AG08395 (cell line): ENCODE measurements around the gene ERCC1.

Source experiments
- DNase-seq: peaks from one replicate; pipeline ENCODE4 v3.0.0; 2012; ENCODE audit warnings: mixed read lengths, low spot score

The ERCC1 gene

DNA sequence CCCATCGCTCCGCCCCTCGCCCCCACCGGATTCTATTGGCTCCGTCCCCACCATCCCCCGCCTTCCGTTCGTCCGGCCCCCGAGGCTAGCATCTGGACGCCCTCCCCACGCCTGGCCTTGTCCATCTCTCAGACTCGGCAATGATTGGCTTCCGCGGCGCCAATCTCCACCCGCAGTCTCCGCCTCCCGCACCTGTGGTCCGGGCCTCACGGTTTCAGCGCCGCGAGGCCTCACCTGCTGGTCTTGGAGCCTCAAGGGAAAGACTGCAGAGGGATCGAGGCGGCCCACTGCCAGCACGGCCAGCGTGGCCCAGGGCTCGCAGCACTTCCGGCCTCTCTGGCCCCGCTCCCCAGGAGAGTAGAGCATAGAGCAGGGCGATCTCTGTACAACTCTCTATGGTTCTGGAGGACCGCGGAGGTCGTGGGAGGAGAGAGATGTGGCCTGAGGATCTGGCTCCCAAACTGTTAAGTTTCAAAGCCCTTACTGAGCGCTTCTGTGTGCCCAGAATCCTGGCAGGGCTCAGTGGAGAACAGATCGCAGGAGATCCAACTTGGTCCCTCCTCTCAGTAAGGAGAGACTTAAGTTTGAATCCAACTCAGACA, at the start of gene ERCC1:
Gene ERCC1 (minus strand): TSS at position 329 of the 602 bp plus-strand sequence. CDS start 543 bp downstream, outside the sequence.
- DNase-seq = peak; percentile 96

DNA sequence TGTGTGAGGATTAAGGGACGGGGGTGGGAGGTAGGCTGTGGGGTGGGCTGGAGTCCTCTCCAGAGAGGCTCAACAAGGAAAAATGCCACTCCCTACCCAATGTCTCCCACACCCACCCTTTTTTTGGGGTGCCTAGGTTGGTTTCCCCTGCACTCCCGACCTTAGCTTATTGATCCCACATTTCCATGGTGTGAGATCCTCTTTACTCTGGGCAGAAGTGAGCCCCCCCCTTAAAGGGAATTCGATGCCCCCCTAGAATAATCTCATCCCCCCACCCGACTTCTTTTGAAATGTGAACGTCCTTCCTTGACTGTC, 49.6 kb upstream of the ERCC1 start:
- DNase-seq = no peak

DNA sequence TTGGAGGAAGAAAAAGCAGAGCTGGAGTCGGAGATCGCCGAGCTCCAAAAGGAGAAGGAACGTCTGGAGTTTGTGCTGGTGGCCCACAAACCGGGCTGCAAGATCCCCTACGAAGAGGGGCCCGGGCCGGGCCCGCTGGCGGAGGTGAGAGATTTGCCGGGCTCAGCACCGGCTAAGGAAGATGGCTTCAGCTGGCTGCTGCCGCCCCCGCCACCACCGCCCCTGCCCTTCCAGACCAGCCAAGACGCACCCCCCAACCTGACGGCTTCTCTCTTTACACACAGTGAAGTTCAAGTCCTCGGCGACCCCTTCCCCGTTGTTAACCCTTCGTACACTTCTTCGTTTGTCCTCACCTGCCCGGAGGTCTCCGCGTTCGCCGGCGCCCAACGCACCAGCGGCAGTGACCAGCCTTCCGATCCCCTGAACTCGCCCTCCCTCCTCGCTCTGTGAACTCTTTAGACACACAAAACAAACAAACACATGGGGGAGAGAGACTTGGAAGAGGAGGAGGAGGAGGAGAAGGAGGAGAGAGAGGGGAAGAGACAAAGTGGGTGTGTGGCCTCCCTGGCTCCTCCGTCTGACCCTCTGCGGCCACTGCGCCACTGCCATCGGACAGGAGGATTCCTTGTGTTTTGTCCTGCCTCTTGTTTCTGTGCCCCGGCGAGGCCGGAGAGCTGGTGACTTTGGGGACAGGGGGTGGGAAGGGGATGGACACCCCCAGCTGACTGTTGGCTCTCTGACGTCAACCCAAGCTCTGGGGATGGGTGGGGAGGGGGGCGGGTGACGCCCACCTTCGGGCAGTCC, 49.0 kb upstream of the ERCC1 start:
- no peak for DNase-seq

DNA sequence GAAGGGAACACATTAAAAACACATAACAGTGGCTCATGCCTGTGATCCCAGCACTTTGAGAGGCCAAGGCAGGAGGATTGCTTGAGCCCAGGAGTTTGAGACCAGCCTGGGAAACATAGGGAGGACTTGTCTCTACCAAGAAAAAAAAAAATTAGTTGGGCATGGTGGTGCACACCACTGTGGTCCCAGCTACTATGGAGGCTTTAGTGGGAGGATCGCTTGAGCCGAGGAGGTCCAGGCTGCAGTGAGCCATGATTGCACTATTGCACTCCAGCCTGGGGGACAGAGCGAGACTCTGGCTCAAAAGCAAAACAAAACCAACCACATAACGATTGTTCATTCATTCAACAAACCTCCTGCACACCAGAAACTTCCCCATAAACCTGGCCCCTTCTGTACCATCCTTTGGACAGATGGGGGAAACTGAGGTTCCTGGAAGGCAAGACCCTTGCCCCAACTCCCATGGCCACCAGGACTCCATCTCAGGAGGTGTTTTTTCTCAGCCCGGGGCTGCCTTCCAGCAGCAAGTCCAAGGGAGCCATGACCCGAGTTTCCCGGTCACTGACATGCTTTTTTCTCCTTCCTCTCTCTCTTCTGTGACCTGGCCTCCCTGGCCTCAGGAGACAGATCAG, 48.3 kb upstream of the ERCC1 start:
- DNase-seq = no peak

- DNase-seq = no peak
Observed at GRCh38 chr19:45471111-45471930, 47.6 kb upstream of the ERCC1 start.

DNA sequence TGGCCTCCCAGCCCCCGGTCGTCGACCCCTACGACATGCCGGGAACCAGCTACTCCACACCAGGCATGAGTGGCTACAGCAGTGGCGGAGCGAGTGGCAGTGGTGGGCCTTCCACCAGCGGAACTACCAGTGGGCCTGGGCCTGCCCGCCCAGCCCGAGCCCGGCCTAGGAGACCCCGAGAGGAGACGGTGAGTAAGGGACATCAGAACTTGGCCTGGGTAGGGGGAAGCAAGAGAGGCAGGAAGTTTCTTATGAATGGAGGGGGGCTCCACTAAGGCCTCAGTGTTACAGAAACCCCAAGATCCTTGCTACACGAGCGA, 47.0 kb upstream of the ERCC1 start:
- DNase-seq = no peak

DNA sequence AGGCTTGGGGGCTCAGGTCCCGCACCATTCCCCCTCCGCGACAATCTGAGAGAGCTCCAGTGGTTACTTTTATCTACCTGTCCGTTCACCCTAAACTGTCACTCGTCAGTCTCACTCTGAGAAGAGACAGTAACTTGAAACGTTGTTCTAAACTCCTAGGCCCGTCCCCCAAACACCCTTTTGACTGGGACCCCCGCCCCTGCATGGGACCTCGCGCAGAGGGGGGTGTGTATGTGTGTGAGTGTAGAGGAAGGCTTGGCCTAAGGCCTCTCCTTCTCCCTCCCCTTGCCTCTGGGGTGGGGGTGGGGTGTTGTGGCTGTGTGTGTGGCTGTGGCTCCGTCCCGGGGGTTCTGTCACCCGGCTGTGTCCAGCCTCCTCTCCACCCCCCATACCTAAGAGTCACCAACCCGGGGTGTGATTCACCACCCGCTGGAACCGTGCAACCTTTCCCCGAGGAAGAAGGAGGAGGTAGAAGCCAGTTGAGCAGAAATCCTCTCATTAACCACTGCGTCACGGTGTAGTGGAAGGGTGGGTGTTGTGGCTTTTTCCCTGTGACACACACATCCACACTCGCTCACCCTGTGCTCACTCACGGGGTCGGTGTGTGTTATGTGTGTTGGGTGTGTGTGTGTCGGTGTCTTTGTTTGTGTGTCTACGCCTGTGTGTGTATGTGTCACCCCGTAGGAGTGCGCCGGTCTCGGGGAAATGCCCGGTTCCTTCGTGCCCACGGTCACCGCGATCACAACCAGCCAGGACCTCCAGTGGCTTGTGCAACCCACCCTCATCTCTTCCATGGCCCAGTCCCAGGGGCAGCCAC, 46.4 kb upstream of the ERCC1 start:
- no peak for DNase-seq

DNA sequence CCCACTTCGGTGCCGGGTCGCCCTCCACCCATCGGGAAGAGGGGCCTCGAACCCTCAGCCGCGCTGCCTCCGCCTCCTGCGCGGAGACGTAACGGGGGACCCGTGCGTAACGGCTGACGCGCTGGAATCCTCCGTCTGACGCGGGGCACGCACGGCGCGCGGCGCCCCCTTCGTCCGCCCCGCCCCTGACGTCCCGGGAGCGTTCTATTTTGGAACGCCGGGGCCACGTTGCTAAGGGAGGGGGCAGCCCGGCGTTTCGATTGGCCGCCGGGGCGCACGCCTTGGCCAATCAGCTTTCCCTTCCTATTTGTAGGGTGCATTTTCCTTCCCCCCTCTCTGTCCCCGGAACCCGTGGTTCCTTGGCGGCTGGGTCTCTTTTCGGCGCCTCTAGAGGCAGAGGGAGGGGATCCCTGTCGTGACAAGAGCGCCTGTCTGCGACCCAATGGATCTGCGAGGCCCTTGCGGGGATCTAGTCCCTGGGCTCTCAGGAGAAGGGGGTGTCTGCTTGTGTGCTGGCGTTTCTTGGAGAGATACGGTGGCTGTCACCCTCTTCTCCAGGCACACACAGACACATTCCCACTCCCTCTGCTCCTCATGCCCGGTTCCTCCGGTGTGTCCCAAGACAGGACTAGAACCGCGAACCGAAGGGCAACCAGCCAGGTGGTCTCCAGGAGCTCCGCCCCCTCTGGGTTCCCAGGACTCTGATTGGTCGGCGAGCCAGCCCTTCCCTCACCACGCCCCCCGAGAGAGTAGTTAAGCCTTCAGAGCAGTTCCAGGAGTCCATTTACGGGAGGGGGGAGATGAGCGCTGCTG, 45.6 kb upstream of the ERCC1 start:
- DNase-seq = peak; percentile 90

- no peak for DNase-seq
Observed at GRCh38 chr19:45468803-45469131, 45.0 kb upstream of the ERCC1 start.

DNA sequence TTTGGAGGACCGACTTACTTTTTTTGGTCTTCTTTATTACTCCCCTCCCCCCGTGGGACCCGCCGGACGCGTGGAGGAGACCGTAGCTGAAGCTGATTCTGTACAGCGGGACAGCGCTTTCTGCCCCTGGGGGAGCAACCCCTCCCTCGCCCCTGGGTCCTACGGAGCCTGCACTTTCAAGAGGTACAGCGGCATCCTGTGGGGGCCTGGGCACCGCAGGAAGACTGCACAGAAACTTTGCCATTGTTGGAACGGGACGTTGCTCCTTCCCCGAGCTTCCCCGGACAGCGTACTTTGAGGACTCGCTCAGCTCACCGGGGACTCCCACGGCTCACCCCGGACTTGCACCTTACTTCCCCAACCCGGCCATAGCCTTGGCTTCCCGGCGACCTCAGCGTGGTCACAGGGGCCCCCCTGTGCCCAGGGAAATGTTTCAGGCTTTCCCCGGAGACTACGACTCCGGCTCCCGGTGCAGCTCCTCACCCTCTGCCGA, 44.5 kb upstream of the ERCC1 start:
- DNase-seq = no peak

DNA sequence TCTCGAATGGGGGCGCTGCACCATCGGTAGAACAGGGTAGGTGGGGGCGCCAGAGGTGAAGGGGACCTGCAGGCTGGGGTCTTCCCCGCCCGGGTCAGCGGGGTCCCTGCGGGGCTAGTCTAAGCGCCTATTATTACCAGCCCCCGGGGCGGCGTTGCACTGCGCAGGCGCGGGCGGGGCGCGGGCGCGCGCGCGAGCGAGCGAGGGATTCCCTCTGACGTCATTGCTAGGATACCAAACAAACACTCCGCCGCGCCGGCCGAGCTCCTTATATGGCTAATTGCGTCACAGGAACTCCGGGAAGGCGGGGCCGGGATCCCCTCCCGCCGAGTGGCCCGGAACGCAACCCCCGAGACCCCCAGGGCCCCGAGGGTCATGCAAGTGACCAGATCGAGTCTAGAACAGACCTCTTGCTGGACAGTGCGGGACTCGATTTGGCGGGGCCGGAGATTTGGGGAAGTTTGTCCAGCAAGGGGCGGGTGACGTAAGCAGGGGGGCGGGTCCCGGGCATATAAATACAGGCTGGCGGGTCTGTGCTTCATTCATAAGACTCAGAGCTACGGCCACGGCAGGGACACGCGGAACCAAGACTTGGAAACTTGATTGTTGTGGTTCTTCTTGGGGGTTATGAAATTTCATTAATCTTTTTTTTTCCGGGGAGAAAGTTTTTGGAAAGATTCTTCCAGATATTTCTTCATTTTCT, 43.9 kb upstream of the ERCC1 start, which contains the start of gene FOSB:
Gene FOSB (plus strand): TSS at position 541 of the 703 bp plus-strand sequence. CDS start 591 bp downstream, outside the sequence.
- peak; percentile 97 for DNase-seq

DNA sequence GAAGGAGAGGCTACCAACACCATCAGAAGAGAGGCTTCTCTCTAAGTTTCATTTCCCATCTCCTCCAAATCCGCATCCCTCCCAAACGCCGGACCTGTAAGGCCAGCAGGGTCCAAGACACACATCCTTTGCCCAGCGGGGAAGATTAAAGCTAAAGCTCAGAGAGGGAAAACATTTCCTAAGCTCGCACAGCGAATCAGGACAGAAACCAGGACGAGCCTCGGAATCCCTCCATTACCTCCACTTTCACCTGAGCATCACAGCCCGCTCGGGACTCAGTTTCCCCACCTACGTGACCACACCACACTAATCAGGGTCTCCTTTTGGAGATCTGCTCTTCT, 43.4 kb upstream of the ERCC1 start:
- no peak for DNase-seq

- DNase-seq = no peak
Observed at GRCh38 chr19:45464852-45465441, 41.2 kb upstream of the ERCC1 start.

DNA sequence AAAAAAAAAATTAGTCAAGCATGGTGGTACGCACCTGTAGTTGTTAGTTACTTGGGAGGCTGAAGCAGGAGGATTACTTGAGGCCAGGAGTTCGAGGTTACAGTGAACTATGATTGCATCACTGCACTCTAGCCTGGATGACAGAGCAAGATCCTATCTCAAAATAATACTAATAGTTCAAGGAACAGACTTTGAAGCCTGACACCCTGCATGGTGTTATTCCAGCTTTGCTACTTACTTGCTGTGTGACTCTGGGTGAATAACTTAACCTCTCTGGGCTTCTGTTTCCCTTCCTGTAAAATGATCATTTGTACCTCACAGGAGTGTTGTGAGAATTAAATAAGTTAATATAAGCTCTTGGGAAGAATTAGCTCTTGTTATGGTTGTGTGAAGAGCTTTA, 40.6 kb upstream of the ERCC1 start:
- DNase-seq = no peak

- no peak for DNase-seq
Observed at GRCh38 chr19:45463241-45463640, 39.5 kb upstream of the ERCC1 start.

DNA sequence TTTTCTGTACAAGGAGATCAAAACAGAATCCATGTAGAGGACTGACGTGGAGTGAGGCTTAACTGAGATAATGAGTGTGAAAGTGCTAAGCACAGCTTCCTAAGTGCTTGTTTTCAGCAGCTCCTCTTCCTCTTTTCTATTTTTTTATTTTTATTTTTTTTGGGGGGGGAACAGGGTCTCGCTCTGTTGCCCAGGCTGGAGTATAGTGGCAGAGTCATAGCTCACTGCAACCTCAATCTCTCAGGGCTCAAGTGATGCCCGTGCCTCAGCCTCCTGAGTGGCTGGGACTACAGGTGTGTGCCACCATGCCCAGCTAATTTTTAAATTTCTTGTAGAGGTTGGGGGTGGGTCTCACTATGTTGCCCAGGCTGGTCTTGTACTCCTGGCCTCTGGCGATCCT, 38.5 kb upstream of the ERCC1 start:
- no peak for DNase-seq

DNA sequence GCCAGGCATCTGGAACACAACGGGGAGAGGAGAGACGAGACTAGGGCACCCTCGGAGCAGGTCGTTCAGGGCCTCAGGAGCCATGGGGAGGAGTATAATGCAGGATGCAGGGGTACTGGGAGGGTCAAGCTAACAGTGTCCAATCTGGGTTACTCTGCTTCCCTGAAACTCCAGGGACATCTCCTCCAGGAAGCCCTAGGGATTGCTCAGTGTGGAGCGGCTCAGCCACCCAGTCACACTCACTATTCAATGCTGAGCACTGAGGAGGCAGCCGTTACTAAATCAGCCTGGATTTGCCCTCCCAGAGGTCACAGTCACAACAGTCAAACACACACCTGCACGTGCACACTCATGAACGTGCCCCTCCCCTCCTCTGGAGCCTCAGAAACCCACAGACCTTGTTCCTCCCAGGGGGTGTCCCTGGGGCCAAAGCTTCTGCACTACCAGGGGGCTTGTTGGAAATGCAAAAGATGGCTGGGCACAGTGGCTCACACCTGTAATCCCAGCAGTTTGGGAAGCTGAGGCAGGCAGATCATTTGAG, 37.2 kb upstream of the ERCC1 start:
- no peak for DNase-seq

DNA sequence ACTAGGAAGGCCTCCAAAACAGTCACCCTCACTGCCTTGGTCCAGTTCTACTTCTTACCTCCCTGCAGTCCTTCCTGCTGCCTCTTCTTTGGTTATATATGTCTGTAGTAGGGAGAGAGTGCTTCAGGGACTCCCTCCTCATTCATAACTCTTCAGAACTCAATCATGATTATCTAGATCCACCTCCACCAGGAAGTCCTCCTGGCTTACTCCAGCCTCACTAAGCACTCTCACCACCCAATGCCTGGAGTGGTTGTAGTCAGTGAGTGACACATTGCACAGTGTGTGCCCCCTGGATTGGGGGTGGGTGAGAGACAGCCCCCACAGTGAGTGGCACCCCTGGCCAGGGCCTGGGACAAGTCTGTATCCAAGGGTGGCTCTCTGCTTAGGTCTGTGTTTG, 34.1 kb upstream of the ERCC1 start:
- no peak for DNase-seq

GRCh38 chr19:45456500-45456815, 32.7 kb upstream of the ERCC1 start:
- no peak for DNase-seq
